HG03342 (cell line): ENCODE results near the gene PRDM5.

Experiments
- ATAC-seq: cut with Tn5 transposase; IDR thresholded peaks from one replicate; pipeline ENCODE4 v1.9.1; 2021; ENCODE audit warnings: mild to moderate bottlenecking, moderate library complexity; ENCODE audit not compliant: unreplicated experiment

PRDM5 gene

GRCh38 chr4:120714417-120715010, 208.0 kb downstream of the PRDM5 start:
- ATAC-seq: no peak

DNA sequence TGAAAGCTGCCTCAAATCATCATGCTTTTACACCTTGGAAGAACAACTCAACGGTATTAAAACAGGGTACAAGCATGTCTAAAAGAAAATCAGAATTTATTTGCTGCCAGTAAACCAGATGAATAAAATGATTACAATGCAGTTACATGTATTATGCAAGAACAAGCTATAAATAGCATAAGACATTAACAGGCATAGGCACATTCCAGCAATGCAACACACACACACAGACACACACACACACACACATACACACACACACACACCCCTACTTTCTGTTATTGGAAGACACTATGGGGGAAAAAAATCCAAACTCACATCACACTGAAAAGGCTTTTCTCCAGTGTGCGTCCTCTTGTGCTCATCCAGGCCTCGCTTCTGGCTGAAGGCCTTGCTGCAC, 212.5 kb downstream of the PRDM5 start:
- ATAC-seq: no peak

DNA sequence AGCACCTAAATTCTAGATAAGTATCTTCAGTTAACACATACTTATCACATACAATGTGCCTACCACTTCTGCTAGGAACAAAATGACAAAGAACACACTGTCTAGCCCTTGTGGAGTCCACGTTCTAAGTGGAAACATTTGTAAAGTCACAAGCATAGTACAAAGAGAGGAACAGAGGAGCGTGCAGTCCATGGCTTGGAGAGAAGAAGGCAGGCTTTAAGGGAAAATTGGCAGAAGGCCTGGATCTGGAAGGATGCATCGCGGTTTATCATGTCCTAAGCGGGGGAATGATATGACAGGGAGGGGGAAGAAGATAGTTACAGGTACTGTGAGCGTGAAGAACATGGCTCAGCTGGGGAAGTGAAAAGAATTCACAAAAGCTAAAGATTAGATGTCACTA, 218.0 kb downstream of the PRDM5 start:
- ATAC-seq: no peak

- ATAC-seq: no peak
These were observed 218.6 kb downstream of the PRDM5 start for GRCh38 chr4:120703908-120704307.

DNA sequence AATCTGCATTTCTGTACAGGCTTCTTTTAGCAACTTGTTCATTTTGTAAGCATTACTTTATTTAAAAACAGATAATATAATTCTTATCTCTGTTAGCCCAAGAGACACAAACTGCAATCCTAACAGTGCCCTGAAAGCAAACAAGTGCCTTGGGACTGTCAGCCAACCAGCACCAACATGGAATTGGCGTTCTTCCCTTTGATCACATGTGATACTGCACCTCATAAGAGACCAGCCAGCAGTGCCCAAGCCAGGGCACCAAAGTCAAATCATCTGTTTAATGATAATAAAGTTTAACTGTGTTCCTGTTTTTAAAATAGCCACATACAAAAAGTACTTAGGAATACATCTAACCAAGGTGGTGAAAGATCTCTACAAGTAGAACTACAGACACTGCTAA, 223.2 kb downstream of the PRDM5 start:
- no peak for ATAC-seq

DNA sequence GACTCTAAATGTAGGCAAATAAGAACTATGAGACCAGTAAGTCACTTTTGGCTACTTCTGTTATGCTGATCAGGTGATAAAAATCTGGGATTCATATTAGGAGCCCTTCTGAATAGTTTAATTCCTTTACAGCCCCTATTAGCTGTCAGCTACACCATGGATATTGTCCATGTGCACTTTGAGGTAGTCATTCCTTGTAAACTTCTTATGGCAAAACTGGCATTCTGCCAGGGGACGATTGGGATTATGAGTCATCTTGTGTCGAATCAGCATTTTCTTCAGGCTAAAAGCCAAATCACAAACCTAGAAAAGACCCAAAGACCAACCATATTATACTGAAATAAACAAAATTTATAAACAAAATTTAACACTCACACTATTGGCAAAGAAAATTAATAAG, 227.6 kb downstream of the PRDM5 start:
- ATAC-seq: no peak

GRCh38 chr4:120693816-120694215, 228.7 kb downstream of the PRDM5 start:
- no peak for ATAC-seq

- no peak for ATAC-seq
These were observed 229.6 kb downstream of the PRDM5 start for GRCh38 chr4:120692964-120693363.

DNA sequence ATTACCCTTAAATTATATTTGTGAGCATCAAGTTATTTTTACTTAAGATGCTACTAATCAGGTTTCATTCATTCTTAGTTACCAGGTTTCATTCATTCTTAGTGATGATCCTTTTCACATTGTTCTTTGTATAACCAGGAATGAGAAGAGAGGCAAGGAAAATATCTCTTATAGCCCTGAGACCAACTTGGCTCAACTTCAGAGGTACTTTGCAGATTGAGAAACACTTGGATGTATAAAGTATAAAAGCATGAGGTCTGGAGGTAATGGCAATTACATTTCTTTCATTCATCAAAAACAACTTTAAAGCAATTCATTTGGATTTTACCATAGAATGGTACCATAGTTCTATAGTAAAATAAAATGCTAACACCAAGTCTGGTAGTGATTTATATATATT, 231.0 kb downstream of the PRDM5 start:
- ATAC-seq: no peak

GRCh38 chr4:120691106-120691505, 231.4 kb downstream of the PRDM5 start:
- no peak for ATAC-seq

- no peak for ATAC-seq
These were observed 233.7 kb downstream of the PRDM5 start for GRCh38 chr4:120688791-120689190.

- ATAC-seq: no peak
These were observed 236.7 kb downstream of the PRDM5 start for GRCh38 chr4:120685756-120686278.

DNA sequence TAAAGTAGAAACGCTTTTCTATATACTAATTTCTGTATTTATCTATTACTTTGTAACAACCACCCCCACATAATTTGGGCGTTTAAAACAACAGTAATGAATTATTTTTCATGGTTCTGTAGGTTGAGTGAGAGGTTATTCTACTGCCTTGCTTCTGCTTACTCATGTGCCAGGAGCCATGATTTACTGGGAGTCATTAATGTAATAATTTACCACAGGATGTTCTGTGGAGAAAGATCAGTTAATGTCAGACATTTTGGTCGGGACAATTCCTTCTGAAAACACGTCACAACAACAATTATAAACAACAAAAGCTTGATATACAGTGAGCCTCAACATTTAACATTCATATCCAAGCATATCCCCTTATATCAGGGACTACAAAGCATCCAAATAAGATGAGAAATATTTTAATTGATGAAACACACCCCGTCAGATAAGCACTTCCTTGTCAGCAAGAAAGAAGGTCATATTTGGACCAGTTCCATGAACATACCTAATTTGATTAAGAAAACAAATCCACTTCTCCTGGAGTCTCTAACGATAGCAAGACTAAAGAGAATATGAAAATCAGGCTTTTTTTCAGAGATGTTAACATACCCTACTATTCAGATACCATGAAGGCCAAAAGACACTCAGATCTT, 238.5 kb downstream of the PRDM5 start:
- ATAC-seq: no peak

- no peak for ATAC-seq
These were observed 239.5 kb downstream of the PRDM5 start for GRCh38 chr4:120682981-120683380.

DNA sequence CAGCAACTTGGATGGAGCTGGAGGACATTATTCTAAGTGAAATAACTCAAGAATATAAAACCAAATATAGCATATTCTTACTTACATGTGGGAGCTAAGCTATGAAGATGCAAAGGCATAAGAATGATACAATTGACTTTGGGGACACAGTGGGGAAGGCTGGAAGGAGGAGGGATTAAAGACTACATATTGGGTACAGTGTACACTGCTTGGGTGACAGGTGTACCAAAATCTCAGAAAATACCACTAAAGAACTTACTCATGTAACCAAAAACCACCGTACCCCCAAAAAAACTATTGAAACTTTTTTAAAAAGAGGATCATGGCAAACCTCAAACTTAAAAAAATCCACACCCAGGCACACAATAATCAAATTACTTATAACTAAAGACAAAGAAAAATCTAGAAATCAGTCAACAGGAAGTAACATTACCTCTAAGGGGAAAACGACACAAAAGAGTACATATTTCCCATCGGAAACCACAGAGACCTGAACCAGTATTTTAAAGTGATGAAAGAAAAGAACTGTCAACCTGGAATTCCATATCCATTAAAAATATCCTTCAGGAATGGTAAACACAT, 241.8 kb downstream of the PRDM5 start:
- no peak for ATAC-seq

- no peak for ATAC-seq
These were observed 248.8 kb downstream of the PRDM5 start for GRCh38 chr4:120673696-120674095.

DNA sequence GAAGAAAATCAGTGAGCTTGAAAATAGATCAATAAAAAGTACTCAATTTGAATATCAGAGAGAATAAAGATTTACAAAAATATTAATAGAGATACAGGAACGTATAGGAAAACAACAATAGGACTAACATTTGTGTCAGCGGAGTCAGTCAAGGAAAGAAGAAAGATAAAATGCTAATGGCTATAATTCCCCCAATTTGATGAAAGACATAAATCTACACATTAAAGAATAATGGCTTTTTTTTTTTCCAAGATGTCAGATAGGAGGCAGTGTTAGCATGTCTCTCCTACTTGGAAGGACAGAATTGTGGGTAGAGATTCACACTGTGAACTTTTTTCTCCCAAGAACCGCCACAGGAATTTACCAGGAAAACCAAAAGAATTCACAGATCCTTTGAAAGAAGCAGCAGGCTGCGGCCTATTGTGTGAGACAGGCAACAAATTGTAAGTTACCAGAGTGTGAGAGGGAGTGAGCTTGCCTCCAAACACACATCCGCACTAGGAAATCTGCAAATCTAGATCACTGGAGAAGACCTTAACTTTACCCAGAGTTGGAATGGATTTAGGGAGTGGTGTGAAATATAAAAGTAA, 249.9 kb downstream of the PRDM5 start:
- ATAC-seq: no peak

- no peak for ATAC-seq
These were observed 250.4 kb downstream of the PRDM5 start for GRCh38 chr4:120672076-120672475.

- no peak for ATAC-seq
These were observed 251.0 kb downstream of the PRDM5 start for GRCh38 chr4:120671538-120671937.

- no peak for ATAC-seq
These were observed 255.4 kb downstream of the PRDM5 start for GRCh38 chr4:120667102-120667501.

DNA sequence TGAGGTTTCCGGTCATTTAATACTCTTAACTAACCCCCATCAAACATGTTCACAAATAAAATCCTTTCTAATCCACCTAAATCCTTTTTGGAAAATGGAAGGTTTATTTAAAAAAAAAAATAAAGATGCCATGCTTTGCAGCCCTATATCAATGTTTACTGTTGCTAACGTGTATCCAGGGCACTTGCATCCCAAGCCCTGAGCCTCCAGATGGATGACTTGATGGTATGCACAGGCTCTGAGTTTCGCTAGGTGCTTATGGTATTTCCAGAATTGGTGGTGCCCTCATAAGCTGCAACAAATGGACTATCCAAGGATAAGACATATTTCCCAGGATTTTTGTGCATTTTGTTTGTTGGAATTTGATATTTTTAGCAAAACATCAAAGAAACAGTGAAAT, 257.7 kb downstream of the PRDM5 start:
- ATAC-seq: no peak

DNA sequence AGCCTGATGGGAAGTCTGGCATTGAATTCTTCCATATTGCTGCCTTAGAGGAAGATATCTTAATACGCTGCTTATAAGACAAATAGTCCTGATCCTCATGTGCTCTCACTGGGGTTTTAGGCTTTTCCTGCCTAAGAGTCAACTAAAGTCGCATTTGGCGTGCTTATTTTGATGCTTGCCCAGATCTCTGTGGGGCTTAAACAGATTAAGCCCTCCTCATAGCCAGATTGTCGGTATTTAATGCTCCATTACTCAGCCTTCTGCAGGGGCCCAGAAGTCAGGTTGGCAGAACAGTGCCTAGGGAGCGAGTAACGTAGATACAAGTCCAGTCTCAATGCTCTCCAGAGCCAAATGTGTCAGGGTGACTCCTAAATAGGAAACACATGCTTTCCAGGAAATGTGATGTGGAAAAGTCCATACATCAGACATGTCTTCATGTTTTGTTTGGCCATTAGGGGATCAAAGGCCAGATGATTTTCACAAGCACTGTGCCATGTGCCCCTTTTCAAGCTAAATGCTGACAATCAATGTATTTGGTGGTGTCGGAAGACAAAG, 262.8 kb downstream of the PRDM5 start:
- ATAC-seq: no peak
